ENCODE data around the gene ADISSP.

DNA sequence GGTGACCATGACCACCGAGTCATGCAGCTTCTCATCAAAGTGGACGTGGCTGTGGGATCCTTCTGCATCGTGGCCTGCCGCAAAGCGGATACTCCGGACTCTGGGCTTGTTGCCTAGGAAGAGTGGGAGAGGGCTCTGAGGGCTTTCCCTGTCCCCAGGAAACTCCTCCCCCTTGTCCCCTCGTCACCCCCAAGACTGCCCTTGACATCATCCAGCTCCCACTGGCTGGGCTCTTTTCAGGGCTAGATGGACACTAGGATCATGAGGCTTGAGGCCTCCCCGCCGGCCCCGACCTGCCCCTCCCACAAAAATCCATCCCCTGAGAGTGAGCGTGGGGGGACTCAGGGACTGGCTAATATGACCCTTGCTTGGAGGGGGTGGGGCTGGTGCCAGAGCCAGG, 9.0 kb downstream of the ADISSP start:
- TF ChIP-seq, protein P1, sequence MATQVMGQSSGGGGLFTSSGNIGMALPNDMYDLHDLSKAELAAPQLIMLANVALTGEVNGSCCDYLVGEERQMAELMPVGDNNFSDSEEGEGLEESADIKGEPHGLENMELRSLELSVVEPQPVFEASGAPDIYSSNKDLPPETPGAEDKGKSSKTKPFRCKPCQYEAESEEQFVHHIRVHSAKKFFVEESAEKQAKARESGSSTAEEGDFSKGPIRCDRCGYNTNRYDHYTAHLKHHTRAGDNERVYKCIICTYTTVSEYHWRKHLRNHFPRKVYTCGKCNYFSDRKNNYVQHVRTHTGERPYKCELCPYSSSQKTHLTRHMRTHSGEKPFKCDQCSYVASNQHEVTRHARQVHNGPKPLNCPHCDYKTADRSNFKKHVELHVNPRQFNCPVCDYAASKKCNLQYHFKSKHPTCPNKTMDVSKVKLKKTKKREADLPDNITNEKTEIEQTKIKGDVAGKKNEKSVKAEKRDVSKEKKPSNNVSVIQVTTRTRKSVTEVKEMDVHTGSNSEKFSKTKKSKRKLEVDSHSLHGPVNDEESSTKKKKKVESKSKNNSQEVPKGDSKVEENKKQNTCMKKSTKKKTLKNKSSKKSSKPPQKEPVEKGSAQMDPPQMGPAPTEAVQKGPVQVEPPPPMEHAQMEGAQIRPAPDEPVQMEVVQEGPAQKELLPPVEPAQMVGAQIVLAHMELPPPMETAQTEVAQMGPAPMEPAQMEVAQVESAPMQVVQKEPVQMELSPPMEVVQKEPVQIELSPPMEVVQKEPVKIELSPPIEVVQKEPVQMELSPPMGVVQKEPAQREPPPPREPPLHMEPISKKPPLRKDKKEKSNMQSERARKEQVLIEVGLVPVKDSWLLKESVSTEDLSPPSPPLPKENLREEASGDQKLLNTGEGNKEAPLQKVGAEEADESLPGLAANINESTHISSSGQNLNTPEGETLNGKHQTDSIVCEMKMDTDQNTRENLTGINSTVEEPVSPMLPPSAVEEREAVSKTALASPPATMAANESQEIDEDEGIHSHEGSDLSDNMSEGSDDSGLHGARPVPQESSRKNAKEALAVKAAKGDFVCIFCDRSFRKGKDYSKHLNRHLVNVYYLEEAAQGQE (IDR thresholded peaks at IDR 0.05; ENCODE audit: low read depth) = no peak
- TF ChIP-seq, protein P2, sequence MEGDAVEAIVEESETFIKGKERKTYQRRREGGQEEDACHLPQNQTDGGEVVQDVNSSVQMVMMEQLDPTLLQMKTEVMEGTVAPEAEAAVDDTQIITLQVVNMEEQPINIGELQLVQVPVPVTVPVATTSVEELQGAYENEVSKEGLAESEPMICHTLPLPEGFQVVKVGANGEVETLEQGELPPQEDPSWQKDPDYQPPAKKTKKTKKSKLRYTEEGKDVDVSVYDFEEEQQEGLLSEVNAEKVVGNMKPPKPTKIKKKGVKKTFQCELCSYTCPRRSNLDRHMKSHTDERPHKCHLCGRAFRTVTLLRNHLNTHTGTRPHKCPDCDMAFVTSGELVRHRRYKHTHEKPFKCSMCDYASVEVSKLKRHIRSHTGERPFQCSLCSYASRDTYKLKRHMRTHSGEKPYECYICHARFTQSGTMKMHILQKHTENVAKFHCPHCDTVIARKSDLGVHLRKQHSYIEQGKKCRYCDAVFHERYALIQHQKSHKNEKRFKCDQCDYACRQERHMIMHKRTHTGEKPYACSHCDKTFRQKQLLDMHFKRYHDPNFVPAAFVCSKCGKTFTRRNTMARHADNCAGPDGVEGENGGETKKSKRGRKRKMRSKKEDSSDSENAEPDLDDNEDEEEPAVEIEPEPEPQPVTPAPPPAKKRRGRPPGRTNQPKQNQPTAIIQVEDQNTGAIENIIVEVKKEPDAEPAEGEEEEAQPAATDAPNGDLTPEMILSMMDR (IDR thresholded peaks at IDR 0.05 in 2 of 3, conservative IDR thresholded peaks at IDR 0.05 in 1 of 3; ENCODE audit: borderline replicate concordance in 1 of 3, insufficient read depth in 1 of 3, low read depth in 2 of 3, low read length in 2 of 3) = no peak
- TF ChIP-seq EZH2 (IDR thresholded peaks at IDR 0.05) (no peak), ZNF274 (IDR thresholded peaks at IDR 0.05; ENCODE audit: low read depth, low read length) (no peak), MAX (IDR thresholded peaks at IDR 0.05) (no peak), SP1 (IDR thresholded peaks at IDR 0.05; ENCODE audit: low read depth) (no peak), ZFX (IDR thresholded peaks at IDR 0.05) (no peak), POLR2A (IDR thresholded peaks at IDR 0.05; ENCODE audit: borderline replicate concordance, extremely low read depth, insufficient read depth, insufficient read length) (no peak), FOSL1 (IDR thresholded peaks at IDR 0.05; ENCODE audit: low read depth) (no peak), TCF7L2 (IDR thresholded peaks at IDR 0.05; ENCODE audit: borderline replicate concordance, extremely low read depth, insufficient read depth, insufficient read length) (no peak), ELF1 (IDR thresholded peaks at IDR 0.05; ENCODE audit: borderline replicate concordance, low read depth) (no peak), EZH2phosphoT487 (IDR thresholded peaks at IDR 0.05; ENCODE audit: borderline replicate concordance) (no peak)
- TF ChIP-seq, protein P3, sequence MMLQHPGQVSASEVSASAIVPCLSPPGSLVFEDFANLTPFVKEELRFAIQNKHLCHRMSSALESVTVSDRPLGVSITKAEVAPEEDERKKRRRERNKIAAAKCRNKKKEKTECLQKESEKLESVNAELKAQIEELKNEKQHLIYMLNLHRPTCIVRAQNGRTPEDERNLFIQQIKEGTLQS (IDR thresholded peaks at IDR 0.05) = no peak

All from HCT116 (cell line).